22Rv1 (cell line): ENCODE data around the gene JDP2.

Source experiments
- ZFX ChIP-seq: fragments of 450-650 bp; IDR thresholded peaks from 2 replicates; pipeline ENCODE4 v1.6.1; 2017; ENCODE audit warnings: antibody characterized with exemption, borderline replicate concordance
- TF ChIP-seq, protein P1 (sequence below): fragments of 450-650 bp; IDR thresholded peaks from 2 replicates; pipeline ENCODE4 v1.5.1; 2017; ENCODE audit warnings: mild to moderate bottlenecking

DNA sequence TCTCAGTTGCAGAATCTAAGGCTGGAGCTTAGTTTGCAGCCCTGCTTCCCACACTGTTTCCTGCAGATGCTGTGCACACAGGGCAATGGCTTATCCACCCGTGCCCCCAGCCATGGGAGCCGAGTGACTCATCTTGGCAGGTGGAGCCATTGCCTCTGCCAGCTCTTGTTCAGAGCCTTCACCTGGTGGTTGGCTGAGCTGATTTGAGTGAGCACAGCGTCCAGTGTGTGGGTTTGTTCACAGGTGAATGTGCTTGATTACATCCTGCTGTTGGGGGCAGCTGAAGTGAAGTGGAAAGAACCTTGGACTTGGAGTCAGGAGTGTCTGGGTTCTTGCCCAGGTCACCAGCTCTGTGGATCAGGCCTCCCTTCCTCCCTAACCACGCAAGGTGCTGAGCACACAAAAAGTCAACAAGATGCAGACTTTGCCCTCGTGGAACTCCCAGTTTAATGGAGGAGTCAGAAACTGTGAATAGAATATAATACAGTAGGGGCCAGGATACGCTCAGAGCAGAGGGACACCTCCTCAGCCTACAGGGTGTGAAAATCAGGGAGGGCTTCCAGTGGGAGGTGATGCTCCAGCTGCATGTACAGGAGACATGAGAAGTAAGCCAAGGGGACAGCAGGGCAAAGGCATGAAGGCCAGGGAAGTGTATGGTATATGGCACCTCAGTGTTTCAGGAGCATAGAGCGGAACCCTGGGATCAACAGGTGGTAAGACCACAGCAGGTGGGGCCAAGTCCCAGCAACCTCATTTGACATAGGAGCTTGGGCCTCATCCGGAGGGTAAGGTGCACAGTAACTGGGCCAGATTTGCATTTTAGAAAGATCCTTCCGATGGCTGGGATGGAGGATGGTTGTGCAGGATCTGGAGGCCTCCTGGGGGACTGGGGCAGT is 22.8 kb downstream of the JDP2 start:
- TF ChIP-seq, protein P1, sequence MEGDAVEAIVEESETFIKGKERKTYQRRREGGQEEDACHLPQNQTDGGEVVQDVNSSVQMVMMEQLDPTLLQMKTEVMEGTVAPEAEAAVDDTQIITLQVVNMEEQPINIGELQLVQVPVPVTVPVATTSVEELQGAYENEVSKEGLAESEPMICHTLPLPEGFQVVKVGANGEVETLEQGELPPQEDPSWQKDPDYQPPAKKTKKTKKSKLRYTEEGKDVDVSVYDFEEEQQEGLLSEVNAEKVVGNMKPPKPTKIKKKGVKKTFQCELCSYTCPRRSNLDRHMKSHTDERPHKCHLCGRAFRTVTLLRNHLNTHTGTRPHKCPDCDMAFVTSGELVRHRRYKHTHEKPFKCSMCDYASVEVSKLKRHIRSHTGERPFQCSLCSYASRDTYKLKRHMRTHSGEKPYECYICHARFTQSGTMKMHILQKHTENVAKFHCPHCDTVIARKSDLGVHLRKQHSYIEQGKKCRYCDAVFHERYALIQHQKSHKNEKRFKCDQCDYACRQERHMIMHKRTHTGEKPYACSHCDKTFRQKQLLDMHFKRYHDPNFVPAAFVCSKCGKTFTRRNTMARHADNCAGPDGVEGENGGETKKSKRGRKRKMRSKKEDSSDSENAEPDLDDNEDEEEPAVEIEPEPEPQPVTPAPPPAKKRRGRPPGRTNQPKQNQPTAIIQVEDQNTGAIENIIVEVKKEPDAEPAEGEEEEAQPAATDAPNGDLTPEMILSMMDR = no peak
- TF ChIP-seq ZFX = no peak
